Upper lobe of left lung (tissue), 6 donors: Measurements from ENCODE around the gene NUP42. TPM values are rescaled to one million over a fixed set of nuclear protein-coding genes. Genes with fewer than 3 reads are reported as not detected.

ENCODE experiments used
- ATAC-seq, 2 donors: fragments of 200-7000 bp; cut with Tn5 transposase; one replicate each; pipeline ENCODE4 v1.9.1; 2022; ENCODE audit warnings: mild to moderate bottlenecking in 2 of 2, moderate library complexity in 2 of 2; ENCODE audit not compliant: low FRiP score in 2 of 2
- DNase-seq, 2 donors: peaks; one replicate each; pipeline ENCODE4 v3.0.0-alpha.2; 2019 to 2020
- H3K27ac ChIP-seq, 4 donors: fragments of 200-600 bp; sonication (generic); one replicate each; pipeline ENCODE4 v1.5.1; 2016 to 2019
- H3K27me3 ChIP-seq, 4 donors: fragments of 200-600 bp; sonication (generic); one replicate each; pipeline ENCODE4 v1.5.1; 2017 to 2019
- H3K36me3 ChIP-seq, 4 donors: fragments of 200-600 bp; sonication (generic); one replicate each; pipeline ENCODE4 v1.5.1; 2016 to 2019
- H3K4me1 ChIP-seq, 4 donors: fragments of 200-600 bp; sonication (generic); one replicate each; pipeline ENCODE4 v1.5.1; 2018 to 2019
- H3K4me3 ChIP-seq, 4 donors: fragments of 200-600 bp; sonication (generic); one replicate each; pipeline ENCODE4 v1.5.1; 2017 to 2019; ENCODE audit warnings: mild to moderate bottlenecking in 2 of 4, moderate library complexity in 1 of 4
- H3K9me3 ChIP-seq, 4 donors: fragments of 200-600 bp; sonication (generic); one replicate each; pipeline ENCODE4 v1.5.1; 2018 to 2019
- EP300 ChIP-seq, 4 donors: sonication (generic); formaldehyde crosslinking; IDR thresholded peaks; one replicate each; pipeline ENCODE4 v1.5.1; 2017; ENCODE audit warnings: antibody characterized with exemption in 4 of 4, control low read depth in 2 of 4
- POLR2A ChIP-seq, 4 donors: fragments of 450-650 bp; IDR thresholded peaks; one replicate each; pipeline ENCODE4 v1.5.1; 2016 to 2017; ENCODE audit warnings: antibody characterized with exemption in 4 of 4, mild to moderate bottlenecking in 2 of 4
- POLR2AphosphoS5 ChIP-seq, 2 donors: sonication (generic); formaldehyde crosslinking; IDR thresholded peaks; one replicate each; pipeline ENCODE4 v1.5.1; 2017; ENCODE audit warnings: antibody characterized with exemption in 2 of 2
- WGBS, 2 donors: methylation state at CpG; one replicate each; pipeline ENCODE4 v1.1.5; 2017 to 2018; 5-methylcytosine and 5-hydroxymethylcytosine counted together
- total RNA-seq, 6 donors: library from RNA; depleted of rRNA in 4 of 6; stranded (reverse); fragments of >200 nt in 4 of 6; gene quantifications; one replicate each; pipeline versions ENCODE4 v1.1.0 to v1.2.1, GENCODE V29; 2016 to 2021
- TF ChIP-seq, protein P1 (sequence below), 6 experiments: fragments of 450-650 bp in 4 of 6; fragments of 200-600 bp in 2 of 6; sonication (generic) in 2 of 6; IDR thresholded peaks; one replicate each; pipeline ENCODE4 v1.5.1; 2016 to 2019; ENCODE audit warnings: antibody characterized with exemption in 6 of 6
- donor health status: DM: no; HTN: no; CAD: no; lungs with moderate emphysema.
- donor health status: DM: no; HTN: yes; CAD: no; lungs with severe emphysema.

Gene NUP42
- total RNA-seq, 6 donors from 2014 or later, result 25.2 to 77.5 (median 32.9) TPM

- ATAC-seq, result no peak
- no peaks in the 10 kb centered on the region for H3K4me1 ChIP-seq
- TF ChIP-seq, protein P1, sequence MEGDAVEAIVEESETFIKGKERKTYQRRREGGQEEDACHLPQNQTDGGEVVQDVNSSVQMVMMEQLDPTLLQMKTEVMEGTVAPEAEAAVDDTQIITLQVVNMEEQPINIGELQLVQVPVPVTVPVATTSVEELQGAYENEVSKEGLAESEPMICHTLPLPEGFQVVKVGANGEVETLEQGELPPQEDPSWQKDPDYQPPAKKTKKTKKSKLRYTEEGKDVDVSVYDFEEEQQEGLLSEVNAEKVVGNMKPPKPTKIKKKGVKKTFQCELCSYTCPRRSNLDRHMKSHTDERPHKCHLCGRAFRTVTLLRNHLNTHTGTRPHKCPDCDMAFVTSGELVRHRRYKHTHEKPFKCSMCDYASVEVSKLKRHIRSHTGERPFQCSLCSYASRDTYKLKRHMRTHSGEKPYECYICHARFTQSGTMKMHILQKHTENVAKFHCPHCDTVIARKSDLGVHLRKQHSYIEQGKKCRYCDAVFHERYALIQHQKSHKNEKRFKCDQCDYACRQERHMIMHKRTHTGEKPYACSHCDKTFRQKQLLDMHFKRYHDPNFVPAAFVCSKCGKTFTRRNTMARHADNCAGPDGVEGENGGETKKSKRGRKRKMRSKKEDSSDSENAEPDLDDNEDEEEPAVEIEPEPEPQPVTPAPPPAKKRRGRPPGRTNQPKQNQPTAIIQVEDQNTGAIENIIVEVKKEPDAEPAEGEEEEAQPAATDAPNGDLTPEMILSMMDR (IDR thresholded peaks at IDR 0.05), result no peak
- TF ChIP-seq POLR2A (IDR thresholded peaks at IDR 0.05) (no peak), POLR2AphosphoS5 (IDR thresholded peaks at IDR 0.05) (no peak), EP300 (IDR thresholded peaks at IDR 0.05) (no peak)
Measured at GRCh38 chr7:23238983-23239652, 57.3 kb downstream of the NUP42 start.

GRCh38 chr7:23239698-23240097, 57.9 kb downstream of the NUP42 start:
- Histone ChIP-seq H3K27ac (no peak overlapping the region), H3K27me3 (no peaks in the 10 kb centered on the region), H3K4me1 (no peaks in the 10 kb centered on the region), H3K9me3 (no peaks in the 10 kb centered on the region), H3K36me3 (no peaks in the 10 kb centered on the region), H3K4me3 (no peak overlapping the region)
- no peak for DNase-seq
- 77 to 80% methylated on average over 5 of the region's 5 CpGs for WGBS, 2 donors
- ATAC-seq, result no peak
- no peak for TF ChIP-seq POLR2AphosphoS5 (IDR thresholded peaks at IDR 0.05)

More at GRCh38 chr7:23238983-23239652, 57.3 kb downstream of the NUP42 start:
- H3K4me3 ChIP-seq, result no peak overlapping the region
- 90 to 92% methylated on average over 11 of the region's 11 CpGs for WGBS, 2 donors
- H3K36me3 ChIP-seq, result no peaks in the 10 kb centered on the region
- DNase-seq, result peak in 1 of 2 donors; percentile 20
- no peaks in the 10 kb centered on the region for H3K27me3 ChIP-seq
- H3K27ac ChIP-seq, result no peak overlapping the region
- H3K9me3 ChIP-seq, result no peaks in the 10 kb centered on the region

DNA sequence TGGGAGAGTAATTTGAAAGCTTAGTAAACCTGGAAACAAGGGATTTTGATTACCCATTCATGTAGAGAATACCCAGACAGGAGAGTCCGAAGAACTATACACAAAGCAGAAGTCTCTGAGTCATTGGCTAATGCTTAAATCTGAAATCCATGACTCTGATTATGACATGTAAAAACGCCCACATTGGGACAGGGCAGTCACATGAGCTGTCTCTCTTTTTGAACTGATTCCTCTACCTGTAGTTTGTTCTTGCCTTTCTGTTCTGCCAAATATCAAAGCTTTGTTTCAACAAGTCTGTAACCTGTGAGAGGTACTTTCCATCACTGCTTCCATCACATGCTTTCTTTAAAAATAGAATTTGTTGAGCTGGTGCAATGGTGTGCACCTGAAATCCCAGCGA, 60.5 kb downstream of the NUP42 start:
- TF ChIP-seq, protein P1 (IDR thresholded peaks at IDR 0.05), result no peak
- TF ChIP-seq POLR2A (IDR thresholded peaks at IDR 0.05), result no peak
- peak in 1 of 2 donors; percentile 36 for ATAC-seq

DNA sequence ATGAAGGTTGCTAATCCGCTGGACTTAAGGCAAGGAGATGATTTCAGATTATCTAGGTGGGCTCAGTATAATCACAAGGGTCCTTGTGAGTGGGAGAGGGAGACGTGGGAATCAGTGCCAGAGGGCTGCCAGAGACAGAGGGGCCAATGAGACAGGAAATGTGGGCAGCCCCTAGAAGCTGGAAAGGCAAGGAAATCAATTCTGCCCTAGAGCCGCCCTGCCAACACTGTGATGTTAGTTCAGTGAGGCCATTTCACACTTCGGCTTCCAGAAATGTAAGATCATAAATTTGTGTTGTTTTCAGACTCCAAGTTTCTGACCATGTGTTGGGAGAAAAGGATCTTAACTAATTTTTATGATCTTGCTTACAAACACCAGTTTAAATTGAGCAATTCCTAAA, 61.1 kb downstream of the NUP42 start:
- Histone ChIP-seq H3K27ac (no peak overlapping the region), H3K9me3 (no peaks in the 10 kb centered on the region), H3K4me1 (peaks cover 0 to 5% (median 1%) of the 10 kb centered on the region in 4 donors), H3K4me3 (no peak overlapping the region), H3K36me3 (no peaks in the 10 kb centered on the region), H3K27me3 (peaks cover 0 to 5% (median 2%) of the 10 kb centered on the region in 4 donors)
- TF ChIP-seq EP300 (IDR thresholded peaks at IDR 0.05), result no peak
- TF ChIP-seq, protein P1 (IDR thresholded peaks at IDR 0.05), result no peak
- no peak for TF ChIP-seq POLR2AphosphoS5 (IDR thresholded peaks at IDR 0.05)
- no peak for TF ChIP-seq POLR2A (IDR thresholded peaks at IDR 0.05)
- WGBS, 2 donors, result 54 to 72% methylated on average over 4 of the region's 4 CpGs
- DNase-seq (no peak), ATAC-seq (no peak)

More for the DNA sequence above, 60.5 kb downstream of the NUP42 start:
- H3K4me1 ChIP-seq, result no peaks in the 10 kb centered on the region
- WGBS, 2 donors, result 63% methylated on average over 3 of the region's 3 CpGs
- no peak overlapping the region for H3K4me3 ChIP-seq
- no peaks in the 10 kb centered on the region for H3K9me3 ChIP-seq
- H3K27me3 ChIP-seq, result no peaks in the 10 kb centered on the region
- no peak overlapping the region for H3K27ac ChIP-seq
- no peaks in the 10 kb centered on the region for H3K36me3 ChIP-seq
- no peak for DNase-seq

DNA sequence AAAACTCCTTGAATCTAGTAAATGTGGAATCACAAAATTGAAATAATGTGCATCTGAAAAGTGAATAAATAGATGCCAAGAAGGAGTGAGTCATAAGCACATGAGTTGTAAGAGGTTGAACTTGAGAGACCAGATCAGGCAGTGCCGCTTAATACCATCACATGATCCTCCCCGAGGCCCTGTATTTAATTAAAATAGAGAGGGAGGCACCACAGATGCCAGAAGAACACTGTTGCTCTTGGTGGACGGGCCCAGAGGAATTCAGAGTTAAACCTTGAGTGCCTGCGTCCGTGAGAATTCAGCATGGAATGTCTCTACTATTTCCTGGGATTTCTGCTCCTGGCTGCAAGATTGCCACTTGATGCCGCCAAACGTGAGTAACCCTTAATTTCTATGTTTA, 64.7 kb downstream of the NUP42 start, which contains the start of gene GPNMB:
Gene GPNMB (plus strand): TSS at position 221 of the 400 bp plus-strand sequence. CDS start 83 bp downstream, at position 304.
- peak; percentile 52 to 85 for ATAC-seq
- peaks cover 0 to 5% (median 2%) of the 10 kb centered on the region in 4 donors for H3K27me3 ChIP-seq
- peak within 1 kb of the TSS in 3 of 4 donors; percentile 29 to 77 (median 70) for H3K27ac ChIP-seq
- WGBS, 2 donors, result 38 to 57% methylated on average over 6 to 7 of the region's 7 CpGs
- H3K4me3 ChIP-seq, result peak within 1 kb of the TSS in 3 of 4 donors; percentile 33 to 50 (median 49)
- DNase-seq, result peak in 1 of 2 donors; percentile 51
- H3K9me3 ChIP-seq, result no peaks in the 10 kb centered on the region
- H3K4me1 ChIP-seq, result peaks cover 0 to 8% (median 2%) of the 10 kb centered on the region in 4 donors
- no peaks in the 10 kb centered on the region for H3K36me3 ChIP-seq
- TF ChIP-seq EP300 (IDR thresholded peaks at IDR 0.05), result no peak
- peak in 2 of 4 donors; percentile 23 to 87 for TF ChIP-seq POLR2A (IDR thresholded peaks at IDR 0.05)
- no peak for TF ChIP-seq POLR2AphosphoS5 (IDR thresholded peaks at IDR 0.05)
- TF ChIP-seq, protein P1 (IDR thresholded peaks at IDR 0.05), result no peak
